HepG2 (cell line): ENCODE data around the gene RRAS. TPM values are rescaled to one million over a fixed set of nuclear protein-coding genes. Genes with fewer than 3 reads are reported as not detected.

Experiments
- HNRNPK ChIP-seq: fragments of 200-400 bp; formaldehyde crosslinking; IDR thresholded peaks from 2 replicates; pipeline ENCODE4 v1.6.1; 2018; ENCODE audit warnings: low read length, low read depth, moderate library complexity, mild to moderate bottlenecking; ENCODE audit not compliant: poor library complexity, severe bottlenecking
- ISX ChIP-seq: sonication (generic); formaldehyde crosslinking; conservative IDR thresholded peaks from 2 replicates; pipeline ENCODE4 v1.5.0; 2020; ENCODE audit warnings: missing genetic modification reagents
- MIER2 ChIP-seq: IDR thresholded peaks from 2 replicates; pipeline ENCODE4 v1.6.1; 2016; ENCODE audit warnings: missing biosample characterization, missing genetic modification reagents
- NONO ChIP-seq, 2 experiments: fragments of 450-650 bp in 1 of 2; sonication (generic) in 1 of 2; formaldehyde crosslinking in 1 of 2; IDR thresholded peaks in 1 of 2; conservative IDR thresholded peaks in 1 of 2; 2 replicates each; pipeline versions ENCODE4 v1.6.1 to v1.8.0; 2017 to 2022; ENCODE audit warnings: mild to moderate bottlenecking in 1 of 2, missing genetic modification reagents in 1 of 2, moderate library complexity in 1 of 2
- SSRP1 ChIP-seq: IDR thresholded peaks from 2 replicates; pipeline ENCODE4 v1.6.1; 2016; ENCODE audit warnings: control low read depth
- ZNF12 ChIP-seq: sonication (generic); formaldehyde crosslinking; IDR thresholded peaks from 2 replicates; pipeline ENCODE4 v1.5.0; 2020; ENCODE audit warnings: missing genetic modification reagents
- ZNF264 ChIP-seq: sonication (generic); formaldehyde crosslinking; IDR thresholded peaks from 2 replicates; pipeline ENCODE4 v1.4.0; 2020; ENCODE audit warnings: missing genetic modification reagents
- ZNF607 ChIP-seq: sonication (generic); formaldehyde crosslinking; IDR thresholded peaks from 2 replicates; pipeline ENCODE4 v1.5.1; 2020; ENCODE audit warnings: missing genetic modification reagents, mild to moderate bottlenecking, borderline replicate concordance
- ZNF687 ChIP-seq: sonication (generic); formaldehyde crosslinking; IDR thresholded peaks from 2 replicates; pipeline ENCODE4 v1.5.1; 2020; ENCODE audit warnings: mild to moderate bottlenecking, missing genetic modification reagents, moderate library complexity
- ZNF75D ChIP-seq: sonication (generic); formaldehyde crosslinking; IDR thresholded peaks from 2 replicates; pipeline ENCODE4 v1.8.1; 2023; ENCODE audit warnings: missing genetic modification reagents, mild to moderate bottlenecking, borderline replicate concordance
- polyA plus RNA-seq, 8 experiments: library from polyadenylated mRNA; depleted of rRNA in 3 of 8; stranded (reverse) in 7 of 8; unstranded in 1 of 8; fragments of >200 nt; fragmentation: Illumina TruSeq in 4 of 8; extraction: Trizol in 4 of 8; gene quantifications; 2 replicates each; pipeline versions ENCODE4 v1.2.1 to v1.2.3, GENCODE V29; 2011 to 2016; ENCODE audit warnings: low read depth in 4 of 8, missing spikeins in 1 of 8, mixed read lengths in 1 of 8; ENCODE audit not compliant: insufficient read depth in 1 of 8
- total RNA-seq, 5 experiments: library from RNA; depleted of rRNA; stranded (reverse); fragments of >200 nt; fragmentation: Illumina TruSeq; extraction: Trizol; gene quantifications; 2 replicates each; pipeline ENCODE4 v1.2.3, GENCODE V29; 2016; ENCODE audit warnings: low read depth in 1 of 5
- TF ChIP-seq, protein P1 (sequence below): IDR thresholded peaks from 2 replicates; pipeline ENCODE4 v1.4.0; 2020; ENCODE audit warnings: mild to moderate bottlenecking, missing genetic modification reagents

Gene RRAS
- total and polyA plus RNA-seq, 2 of the 13 experiments (the other 11 are each of a cell fraction or from before 2014, with no cell fraction given), result 1.5 to 12.0 TPM

DNA sequence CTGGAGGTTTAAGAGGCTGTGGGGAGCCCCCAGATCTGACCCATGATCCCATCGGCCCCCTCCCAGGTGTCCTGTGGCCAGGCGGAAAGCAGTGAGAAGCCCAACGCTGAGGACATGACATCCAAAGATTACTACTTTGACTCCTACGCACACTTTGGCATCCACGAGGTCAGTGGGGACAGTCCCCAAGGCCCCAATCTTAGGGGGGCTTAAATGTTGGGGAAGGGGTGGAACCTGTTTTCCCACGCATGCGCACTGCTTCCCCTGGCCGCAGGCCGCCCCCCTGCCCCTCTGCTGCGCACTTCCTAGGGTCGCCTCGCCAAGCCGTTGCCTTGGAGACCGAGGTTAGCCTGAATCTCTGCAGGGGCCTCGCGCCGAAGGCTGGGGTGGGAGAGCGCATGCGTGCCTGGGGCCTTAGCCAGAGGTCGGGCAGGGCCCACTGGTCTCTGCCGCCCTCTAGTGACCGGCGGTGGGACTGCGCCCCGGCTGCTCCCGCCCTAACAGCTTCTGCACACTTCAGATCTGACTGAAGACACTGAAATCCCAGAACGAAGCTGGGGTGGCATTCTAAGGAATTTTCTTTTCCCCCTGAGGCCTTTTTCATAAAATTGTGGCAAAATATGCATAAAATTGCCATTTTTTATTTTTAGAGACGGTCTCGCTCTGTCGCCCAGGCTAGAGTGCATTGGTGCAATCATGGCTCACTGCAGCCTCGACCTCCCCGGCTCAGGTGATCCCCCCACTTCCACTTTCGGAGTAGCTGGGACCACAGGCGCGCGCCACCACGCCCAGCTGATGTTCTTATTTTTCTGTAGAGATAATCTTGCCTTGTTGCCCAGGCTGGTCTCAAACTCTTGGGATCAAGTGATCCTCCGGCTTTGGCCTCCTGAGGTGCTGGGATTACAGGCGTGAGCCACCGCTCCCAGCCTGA, 40.7 kb upstream of the RRAS start (continued):
- TF ChIP-seq, protein P1, sequence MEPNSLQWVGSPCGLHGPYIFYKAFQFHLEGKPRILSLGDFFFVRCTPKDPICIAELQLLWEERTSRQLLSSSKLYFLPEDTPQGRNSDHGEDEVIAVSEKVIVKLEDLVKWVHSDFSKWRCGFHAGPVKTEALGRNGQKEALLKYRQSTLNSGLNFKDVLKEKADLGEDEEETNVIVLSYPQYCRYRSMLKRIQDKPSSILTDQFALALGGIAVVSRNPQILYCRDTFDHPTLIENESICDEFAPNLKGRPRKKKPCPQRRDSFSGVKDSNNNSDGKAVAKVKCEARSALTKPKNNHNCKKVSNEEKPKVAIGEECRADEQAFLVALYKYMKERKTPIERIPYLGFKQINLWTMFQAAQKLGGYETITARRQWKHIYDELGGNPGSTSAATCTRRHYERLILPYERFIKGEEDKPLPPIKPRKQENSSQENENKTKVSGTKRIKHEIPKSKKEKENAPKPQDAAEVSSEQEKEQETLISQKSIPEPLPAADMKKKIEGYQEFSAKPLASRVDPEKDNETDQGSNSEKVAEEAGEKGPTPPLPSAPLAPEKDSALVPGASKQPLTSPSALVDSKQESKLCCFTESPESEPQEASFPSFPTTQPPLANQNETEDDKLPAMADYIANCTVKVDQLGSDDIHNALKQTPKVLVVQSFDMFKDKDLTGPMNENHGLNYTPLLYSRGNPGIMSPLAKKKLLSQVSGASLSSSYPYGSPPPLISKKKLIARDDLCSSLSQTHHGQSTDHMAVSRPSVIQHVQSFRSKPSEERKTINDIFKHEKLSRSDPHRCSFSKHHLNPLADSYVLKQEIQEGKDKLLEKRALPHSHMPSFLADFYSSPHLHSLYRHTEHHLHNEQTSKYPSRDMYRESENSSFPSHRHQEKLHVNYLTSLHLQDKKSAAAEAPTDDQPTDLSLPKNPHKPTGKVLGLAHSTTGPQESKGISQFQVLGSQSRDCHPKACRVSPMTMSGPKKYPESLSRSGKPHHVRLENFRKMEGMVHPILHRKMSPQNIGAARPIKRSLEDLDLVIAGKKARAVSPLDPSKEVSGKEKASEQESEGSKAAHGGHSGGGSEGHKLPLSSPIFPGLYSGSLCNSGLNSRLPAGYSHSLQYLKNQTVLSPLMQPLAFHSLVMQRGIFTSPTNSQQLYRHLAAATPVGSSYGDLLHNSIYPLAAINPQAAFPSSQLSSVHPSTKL (CRISPR knock-in tag), result no peak
- TF ChIP-seq ZNF687 (CRISPR knock-in tag) (peak; percentile 91), NONO (IDR thresholded peaks at IDR 0.05) (no peak), NONO (CRISPR knock-in tag; conservative IDR thresholded peaks at IDR 0.05) (no peak), ISX (CRISPR knock-in tag) (no peak), MIER2 (CRISPR knock-in tag) (no peak), ZNF264 (no peak), HNRNPK (peak; percentile 54), SSRP1 (no peak), ZNF75D (no peak), ZNF12 (no peak), ZNF607 (CRISPR knock-in tag) (no peak)
